Body of pancreas (tissue), 4 donors: Measurements from ENCODE around the gene ERBB4. TPM values are rescaled to one million over a fixed set of nuclear protein-coding genes. Genes with fewer than 3 reads are reported as not detected.
A peak's percentile ranks its signal among the peaks of the same experiment; 100 is the strongest.

Source experiments
- ATAC-seq: fragments of 150-250 bp; one replicate; pipeline ENCODE4 v1.9.1; 2016
- DNase-seq, 4 donors: peaks; one replicate each; pipeline ENCODE4 v3.0.0-alpha.2; 2019
- H3K27ac ChIP-seq, 4 donors: fragments of 200-600 bp; sonication (generic); 1 replicate in 3 of 4; 2 replicates in 1 of 4; pipeline versions ENCODE4 v1.5.1 to v1.6.1; 2016 to 2019; ENCODE audit warnings: mild to moderate bottlenecking in 1 of 4, mixed read lengths in 1 of 4, moderate library complexity in 1 of 4
- H3K27me3 ChIP-seq, 2 donors: fragments of 200-600 bp; sonication (generic); one replicate each; pipeline ENCODE4 v1.6.0; 2016; ENCODE audit warnings: mild to moderate bottlenecking in 1 of 2
- H3K36me3 ChIP-seq, 2 donors: fragments of 200-600 bp; sonication (generic); replicated peaks in 1 of 2; 2 replicates each; pipeline ENCODE4 v1.5.1; 2016; ENCODE audit warnings: low read depth in 2 of 2; ENCODE audit not compliant: insufficient read depth in 1 of 2
- H3K4me1 ChIP-seq: fragments of 200-600 bp; sonication (generic); one replicate; pipeline ENCODE4 v1.6.0; 2016
- H3K4me3 ChIP-seq, 2 donors: fragments of 200-600 bp; sonication (generic); 1 replicate in 1 of 2; 2 replicates in 1 of 2; pipeline ENCODE4 v1.5.1; 2016 to 2019
- H3K9me3 ChIP-seq, 3 donors: fragments of 200-600 bp; sonication (generic); 1 replicate in 2 of 3; 2 replicates in 1 of 3; pipeline ENCODE4 v1.5.1; 2016
- CTCF ChIP-seq, 7 experiments: fragments of 450-650 bp in 4 of 7; fragments of 200-600 bp in 3 of 7; sonication (generic) in 3 of 7; IDR thresholded peaks; one replicate each; pipeline ENCODE4 v1.5.1; 2016 to 2019; ENCODE audit warnings: antibody characterized with exemption in 7 of 7
- POLR2A ChIP-seq, 3 donors: fragments of 450-650 bp; IDR thresholded peaks; one replicate each; pipeline ENCODE4 v1.6.1; 2016; ENCODE audit warnings: antibody characterized with exemption in 3 of 3, mild to moderate bottlenecking in 2 of 3
- WGBS, 2 donors: methylation state at CpG; one replicate each; pipeline ENCODE4 v1.1.5; 2017; 5-methylcytosine and 5-hydroxymethylcytosine counted together
- intact Hi-C: fragments of 100-400 bp; cut with DNase I; formaldehyde crosslinking; loops from one replicate; pipeline ENCODE4 v1.15.1; 2023
- total RNA-seq, 2 donors: library from RNA; depleted of rRNA; stranded (reverse); fragments of >200 nt; gene quantifications; one replicate each; pipeline ENCODE4 v1.1.0, GENCODE V29; 2016

ERBB4 gene
- total RNA-seq, 2 donors from 2014 or later = 1.6 to 4.4 TPM

DNA sequence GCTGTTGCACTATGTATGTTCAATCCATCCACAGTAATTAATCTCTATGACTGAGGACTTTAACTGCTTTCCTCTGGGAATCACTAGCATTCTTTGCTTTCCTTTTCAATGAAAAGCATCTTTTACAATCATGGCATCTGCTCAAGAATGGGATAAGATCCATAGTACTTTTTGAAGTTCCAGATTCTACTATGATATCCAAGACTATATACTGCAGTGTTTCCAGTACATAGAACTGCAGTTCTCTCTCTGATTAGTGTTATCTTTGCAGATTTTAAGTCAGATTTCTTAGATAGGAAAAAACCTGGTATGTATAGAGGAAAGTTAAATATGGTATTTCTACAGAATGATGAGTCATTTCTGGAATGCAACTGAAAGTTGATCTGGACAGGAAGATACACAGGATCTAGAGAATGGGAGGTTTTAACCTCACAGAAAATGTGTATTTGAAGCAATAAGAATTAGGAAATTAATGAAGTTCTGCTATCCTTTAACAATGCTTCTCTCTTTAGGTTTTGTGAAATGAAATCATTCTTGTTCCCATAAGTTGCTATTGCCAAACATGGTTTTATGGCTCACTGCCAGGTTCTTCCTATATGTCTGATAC, 670.7 kb downstream of the ERBB4 start:
- Histone ChIP-seq H3K27me3 (no peaks in the 10 kb centered on the region), H3K36me3 (no peaks in the 10 kb centered on the region), H3K27ac (no peak overlapping the region), H3K4me1 (no peaks in the 10 kb centered on the region), H3K4me3 (no peak overlapping the region), H3K9me3 (peaks cover 0 to 8% (median 0%) of the 10 kb centered on the region in 3 donors)
- DNase-seq (no peak), ATAC-seq (no peak)
- no peak for TF ChIP-seq POLR2A (IDR thresholded peaks at IDR 0.05)
- TF ChIP-seq CTCF (IDR thresholded peaks at IDR 0.05) = no peak
- intact Hi-C loops = no loop called here

DNA sequence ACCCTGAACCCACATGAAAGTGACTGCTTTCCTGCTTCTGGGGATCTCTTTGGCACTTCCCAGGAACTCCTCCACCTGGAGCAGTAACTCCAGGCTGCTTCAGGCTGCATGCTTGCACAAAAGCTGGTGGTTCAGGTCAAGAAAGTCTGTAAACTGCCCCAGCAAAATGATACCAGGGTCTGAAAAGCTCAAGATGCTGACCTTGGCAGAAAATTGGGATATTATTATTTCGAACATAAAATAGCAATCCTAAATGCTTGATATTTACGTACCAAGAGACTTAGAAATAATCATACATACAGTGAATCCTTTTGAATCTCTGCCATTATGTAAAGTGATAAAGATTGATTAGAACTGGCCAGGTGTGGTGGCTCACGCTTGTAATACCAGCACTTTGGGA, 674.3 kb downstream of the ERBB4 start:
- H3K4me1 ChIP-seq = no peaks in the 10 kb centered on the region
- no peaks in the 10 kb centered on the region for H3K27me3 ChIP-seq
- TF ChIP-seq CTCF (IDR thresholded peaks at IDR 0.05) (no peak), POLR2A (IDR thresholded peaks at IDR 0.05) (no peak)
- H3K27ac ChIP-seq = no peak overlapping the region
- no peak for ATAC-seq
- H3K4me3 ChIP-seq = no peak overlapping the region
- H3K9me3 ChIP-seq = peaks cover 0 to 10% (median 0%) of the 10 kb centered on the region in 3 donors
- intact Hi-C loops = no loop called here
- WGBS, 2 donors = 82 to 85% methylated on average over 3 of the region's 3 CpGs
- H3K36me3 ChIP-seq = no peaks in the 10 kb centered on the region
- DNase-seq = no peak

- Histone ChIP-seq H3K36me3 (no peaks in the 10 kb centered on the region), H3K9me3 (peaks cover 0 to 10% (median 0%) of the 10 kb centered on the region in 3 donors), H3K4me1 (no peaks in the 10 kb centered on the region), H3K4me3 (no peak overlapping the region), H3K27me3 (no peaks in the 10 kb centered on the region), H3K27ac (no peak overlapping the region)
- intact Hi-C loops = no loop called here
- DNase-seq (no peak), ATAC-seq (no peak)
- TF ChIP-seq POLR2A (IDR thresholded peaks at IDR 0.05) (no peak), CTCF (IDR thresholded peaks at IDR 0.05) (no peak)
These were observed 678.4 kb downstream of the ERBB4 start for GRCh38 chr2:211860224-211860623.

DNA sequence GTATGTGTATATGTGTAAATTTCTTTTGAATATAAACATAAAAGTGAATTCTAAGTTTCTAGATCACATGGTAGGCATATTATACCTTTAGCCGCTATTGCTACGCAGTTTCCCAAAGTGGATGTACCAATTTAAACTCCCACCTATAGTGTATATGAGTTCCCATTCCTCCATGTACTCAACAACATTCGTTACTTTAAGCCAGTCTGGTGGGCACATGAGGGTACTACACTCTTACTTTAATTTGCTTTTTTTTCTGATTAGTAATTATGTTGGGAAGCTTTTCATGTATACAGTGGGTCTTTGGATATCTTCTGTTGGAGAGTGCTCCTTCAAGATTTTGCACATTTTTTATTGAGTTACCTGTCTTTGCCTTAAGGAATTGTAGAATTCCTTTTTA, 683.8 kb downstream of the ERBB4 start:
- DNase-seq = no peak
- H3K36me3 ChIP-seq = no peaks in the 10 kb centered on the region
- no peak overlapping the region for H3K27ac ChIP-seq
- H3K4me1 ChIP-seq = no peaks in the 10 kb centered on the region
- no peak overlapping the region for H3K4me3 ChIP-seq
- H3K27me3 ChIP-seq = no peaks in the 10 kb centered on the region
- 92 to 93% methylated on average over 3 of the region's 3 CpGs for whole genome bisulfite sequencing, 2 donors
- TF ChIP-seq POLR2A (IDR thresholded peaks at IDR 0.05) = no peak
- peak in 1 of 7 experiments; percentile 25 for TF ChIP-seq CTCF (IDR thresholded peaks at IDR 0.05)
- H3K9me3 ChIP-seq = no peaks in the 10 kb centered on the region
- intact Hi-C loops = no loop called here
- ATAC-seq = no peak

- ATAC-seq (no peak), DNase-seq (no peak)
- Histone ChIP-seq H3K27ac (no peak overlapping the region), H3K36me3 (no peaks in the 10 kb centered on the region), H3K27me3 (no peaks in the 10 kb centered on the region), H3K4me1 (no peaks in the 10 kb centered on the region), H3K9me3 (no peaks in the 10 kb centered on the region), H3K4me3 (no peak overlapping the region)
- 58 to 59% methylated on average over 1 of the region's 1 CpG for WGBS, 2 donors
- TF ChIP-seq CTCF (IDR thresholded peaks at IDR 0.05) (no peak), POLR2A (IDR thresholded peaks at IDR 0.05) (no peak)
- intact Hi-C loops = no loop called here
These were observed 691.9 kb downstream of the ERBB4 start for GRCh38 chr2:211846714-211847113.
